ENCODE results near the gene UBAP2L. TPM values are rescaled to one million over a fixed set of nuclear protein-coding genes. Genes with fewer than 3 reads are reported as not detected.

Gene UBAP2L
- total and polyA plus RNA-seq, 9 of the 15 experiments (the other 6 are each of a cell fraction or from before 2014, with no cell fraction given): 75.0 to 245 (median 119) TPM

DNA sequence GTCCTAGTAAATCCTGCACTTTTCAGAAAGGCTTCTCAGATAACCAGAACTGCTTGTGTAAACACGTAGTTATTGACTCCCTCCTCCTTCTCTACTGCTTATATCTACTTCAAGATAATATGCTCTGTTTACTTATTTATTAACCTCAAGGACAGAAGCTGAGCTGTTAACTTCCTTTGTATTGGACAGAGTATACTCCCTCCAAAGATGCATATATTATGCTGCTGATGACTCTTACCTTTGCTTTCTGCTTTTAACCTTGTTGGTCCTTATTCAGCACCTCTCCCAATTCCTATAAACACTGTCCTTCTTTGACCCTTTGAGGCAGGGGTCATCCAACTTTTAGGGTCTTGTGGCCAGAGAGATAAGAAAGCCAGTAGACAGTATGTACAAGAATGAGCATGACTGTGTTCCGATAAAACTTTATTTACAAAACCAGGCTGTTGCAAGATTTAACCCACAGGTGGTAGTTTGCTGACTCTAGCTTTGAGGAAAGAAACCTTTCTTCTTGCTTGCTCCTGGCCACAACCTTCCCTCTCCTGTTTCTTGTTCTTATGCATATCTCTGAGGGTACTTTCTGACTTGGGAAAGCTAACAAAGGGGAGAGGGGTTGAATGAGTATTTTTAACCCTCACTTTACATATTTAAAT is 33.8 kb upstream of the UBAP2L start (continued):
- no peak for TF ChIP-seq ZNF146 (CRISPR knock-in tag; IDR thresholded peaks at IDR 0.05; ENCODE audit: unreplicated experiment)
- TF ChIP-seq ZBTB7A (IDR thresholded peaks at IDR 0.05; ENCODE audit: borderline replicate concordance, control insufficient read depth, low read depth, low read length): peak; percentile 77
- no peak for TF ChIP-seq SMAD3 (CRISPR knock-in tag; conservative IDR thresholded peaks at IDR 0.05)
- TF ChIP-seq RBBP5 (IDR thresholded peaks at IDR 0.05; ENCODE audit: borderline replicate concordance, insufficient read depth, low read length, poor library complexity, severe bottlenecking): peak; percentile 70
- TF ChIP-seq BRCA1 (IDR thresholded peaks at IDR 0.05): no peak
- no peak for TF ChIP-seq BRCA1 (CRISPR knock-in tag; IDR thresholded peaks at IDR 0.05)
- no peak for TF ChIP-seq CREB1 (IDR thresholded peaks at IDR 0.05)
- TF ChIP-seq CREB1 (CRISPR knock-in tag; IDR thresholded peaks at IDR 0.05): no peak
- peak; percentile 68; the same call in 1 of the 2 replicates for TF ChIP-seq PML (IDR thresholded peaks at IDR 0.05; ENCODE audit: low read length)
- TF ChIP-seq RCOR1 (IDR thresholded peaks at IDR 0.05; ENCODE audit: borderline replicate concordance in 1 of 2, low read depth in 2 of 2, low read length in 2 of 2): no peak; a peak in 1 of 4 replicates
- TF ChIP-seq ZNF449 (CRISPR knock-in tag; IDR thresholded peaks at IDR 0.05): no peak
- peak; percentile 64; the same call in 1 of the 2 replicates for TF ChIP-seq ADNP (tag; IDR thresholded peaks at IDR 0.05)
- no peak for TF ChIP-seq MECOM (CRISPR knock-in tag; IDR thresholded peaks at IDR 0.05)
- TF ChIP-seq ZNF311 (CRISPR knock-in tag; IDR thresholded peaks at IDR 0.05): no peak
- no peak; the same call in 1 of the 2 replicates for TF ChIP-seq NFATC3 (IDR thresholded peaks at IDR 0.05)
- no peak for TF ChIP-seq ZNF23 (CRISPR knock-in tag; IDR thresholded peaks at IDR 0.05)
- no peak for TF ChIP-seq HNRNPUL1 (IDR thresholded peaks at IDR 0.05; ENCODE audit: low read length)
- no peak for TF ChIP-seq SMARCA5 (IDR thresholded peaks at IDR 0.05)
- TF ChIP-seq IRF1 (CRISPR knock-in tag; IDR thresholded peaks at IDR 0.05; ENCODE audit: borderline replicate concordance): no peak
